HG03460 (cell line): ENCODE results near the gene PCID2.
"Not testable (repeated sequence)": the region's sequence is repeated elsewhere in the genome, so short reads cannot be mapped to it uniquely, and the experiment has no call there.

Source experiments
- ATAC-seq: cut with Tn5 transposase; IDR thresholded peaks from one replicate; pipeline ENCODE4 v1.9.1; 2021; ENCODE audit not compliant: unreplicated experiment

PCID2 gene

DNA sequence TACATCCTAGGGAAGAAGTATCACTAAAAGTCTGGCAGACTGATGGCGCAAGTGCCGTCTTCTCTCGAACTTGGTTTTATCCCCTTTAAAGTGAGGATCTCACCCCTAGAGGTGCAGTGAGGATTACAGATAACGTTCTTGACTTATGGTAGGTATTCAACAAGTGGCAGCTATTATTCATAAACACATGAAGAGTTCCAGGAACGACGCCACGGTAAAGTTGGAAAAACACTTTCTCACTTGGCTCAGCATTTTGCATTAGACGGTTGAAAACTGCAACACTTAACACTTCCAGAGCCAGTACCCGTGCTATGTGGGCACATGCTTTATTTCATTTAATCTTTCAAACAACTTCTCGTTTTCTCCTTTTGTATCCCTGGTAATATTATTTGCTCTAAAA, 41.3 kb downstream of the PCID2 start:
- no peak for ATAC-seq

DNA sequence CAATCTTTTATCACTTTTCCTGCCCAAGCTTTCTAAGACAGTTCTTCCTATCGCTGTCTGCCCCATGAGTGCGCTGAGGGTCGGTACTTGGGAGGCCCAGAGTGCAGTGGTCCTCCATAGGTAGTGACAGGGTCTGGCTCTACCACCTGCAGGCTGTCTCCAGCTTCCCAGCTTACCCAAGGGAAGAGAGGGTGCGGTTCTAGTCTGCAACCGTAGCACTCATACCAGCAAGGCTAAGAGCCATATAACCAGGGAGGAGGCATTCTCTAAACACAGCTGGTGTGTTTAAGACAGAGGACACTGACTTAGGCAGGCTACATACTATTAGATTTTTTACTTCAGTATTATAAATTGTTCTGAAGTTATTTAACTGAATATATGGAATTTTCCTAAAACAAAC, 41.8 kb downstream of the PCID2 start:
- ATAC-seq = no peak

- ATAC-seq = no peak
These were observed 42.2 kb downstream of the PCID2 start for GRCh38 chr13:113166266-113166665.

DNA sequence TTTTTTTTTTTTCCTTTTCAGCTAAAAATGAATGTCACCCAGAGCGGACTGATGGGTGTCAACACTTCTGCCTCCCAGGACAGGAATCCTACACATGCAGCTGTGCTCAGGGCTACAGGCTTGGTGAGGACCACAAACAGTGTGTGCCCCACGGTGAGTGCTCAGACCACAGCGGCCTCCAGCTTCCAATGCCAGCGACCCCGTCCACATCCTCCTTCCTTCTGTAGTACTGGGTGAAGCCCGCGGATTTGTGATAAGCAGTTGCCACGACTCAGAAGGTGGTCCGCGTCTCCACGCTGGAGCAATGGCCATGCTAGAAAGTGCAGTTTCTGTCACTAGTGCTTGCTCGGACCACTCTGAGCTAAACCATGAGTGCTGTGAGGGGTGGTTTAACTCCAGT, 44.0 kb downstream of the PCID2 start:
- ATAC-seq = no peak

DNA sequence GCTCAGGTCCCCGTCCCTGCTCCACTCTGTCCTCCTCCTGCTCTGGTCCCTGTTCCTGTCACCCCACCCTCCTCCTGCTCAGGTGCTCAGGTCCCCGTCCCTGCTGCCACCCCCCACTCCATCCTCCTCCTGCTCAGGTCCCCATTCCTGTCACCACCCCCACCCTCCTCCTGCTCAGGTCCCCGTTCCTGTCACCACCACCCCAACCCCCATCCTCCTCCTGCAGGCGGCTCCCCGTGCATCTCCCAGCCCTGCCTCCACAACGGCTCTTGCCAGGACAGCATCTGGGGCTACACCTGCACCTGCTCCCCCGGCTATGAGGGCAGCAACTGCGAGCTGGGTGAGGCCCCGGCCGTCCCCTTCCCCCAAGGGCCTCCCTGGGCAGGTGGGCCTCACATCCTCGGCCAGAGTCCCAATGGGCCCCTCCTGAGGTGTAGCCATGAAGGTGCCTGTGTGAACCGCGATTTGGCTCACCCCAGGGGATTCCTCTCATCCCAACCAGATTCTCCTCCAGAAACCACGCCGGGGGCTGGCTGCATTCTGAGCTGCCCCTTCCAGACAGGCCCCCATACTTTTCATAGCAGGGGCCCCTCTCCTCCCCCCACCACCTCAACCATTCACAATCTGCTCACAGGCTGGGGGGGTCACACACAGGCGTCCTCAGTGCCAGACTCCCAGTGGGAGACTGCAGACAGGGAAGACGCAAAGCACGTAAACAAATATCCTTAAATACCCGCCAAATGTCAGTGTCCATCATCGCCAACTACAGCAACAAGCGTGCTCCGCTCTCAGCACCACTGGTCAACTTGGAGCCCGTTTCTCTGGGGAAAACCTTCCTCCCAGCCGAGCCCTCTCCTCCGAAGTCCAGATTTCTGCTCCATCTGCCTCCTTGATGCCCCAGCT, 45.4 kb downstream of the PCID2 start:
- ATAC-seq = no peak

DNA sequence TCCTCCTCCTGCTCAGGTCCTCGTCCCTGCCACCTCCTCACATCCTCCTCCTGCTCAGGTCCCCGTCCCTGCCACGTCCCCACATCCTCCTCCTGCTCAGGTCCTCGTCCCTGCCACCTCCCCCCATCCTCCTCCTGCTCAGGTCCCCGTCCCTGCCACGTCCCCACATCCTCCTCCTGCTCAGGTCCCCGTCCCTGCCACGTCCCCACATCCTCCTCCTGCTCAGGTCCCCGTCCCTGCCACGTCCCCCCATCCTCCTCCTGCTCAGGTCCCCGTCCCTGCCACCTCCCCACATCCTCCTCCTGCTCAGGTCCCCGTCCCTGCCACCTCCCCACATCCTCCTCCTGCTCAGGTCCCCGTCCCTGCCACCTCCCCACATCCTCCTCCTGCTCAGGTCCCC, 46.5 kb downstream of the PCID2 start:
- ATAC-seq = not testable (repeated sequence)

DNA sequence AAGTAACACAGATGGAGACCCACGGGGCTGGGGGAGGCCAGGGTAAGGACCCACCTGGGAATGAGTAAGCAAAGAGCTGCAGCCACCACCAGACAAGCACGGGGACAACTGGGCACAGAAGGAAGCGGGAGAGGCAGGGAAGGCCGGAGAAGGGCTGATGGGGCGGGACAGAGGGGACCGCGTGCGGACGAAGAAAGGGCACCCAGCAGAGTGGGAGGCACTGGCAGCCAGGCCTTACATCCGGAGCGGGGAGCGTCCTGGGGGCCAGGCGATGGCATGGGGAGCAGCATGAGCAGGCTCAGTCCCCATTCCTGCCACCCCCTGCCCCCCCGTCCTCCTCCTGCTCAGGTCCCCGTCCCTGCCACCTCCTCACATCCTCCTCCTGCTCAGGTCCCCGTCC, 47.0 kb downstream of the PCID2 start:
- no peak for ATAC-seq

DNA sequence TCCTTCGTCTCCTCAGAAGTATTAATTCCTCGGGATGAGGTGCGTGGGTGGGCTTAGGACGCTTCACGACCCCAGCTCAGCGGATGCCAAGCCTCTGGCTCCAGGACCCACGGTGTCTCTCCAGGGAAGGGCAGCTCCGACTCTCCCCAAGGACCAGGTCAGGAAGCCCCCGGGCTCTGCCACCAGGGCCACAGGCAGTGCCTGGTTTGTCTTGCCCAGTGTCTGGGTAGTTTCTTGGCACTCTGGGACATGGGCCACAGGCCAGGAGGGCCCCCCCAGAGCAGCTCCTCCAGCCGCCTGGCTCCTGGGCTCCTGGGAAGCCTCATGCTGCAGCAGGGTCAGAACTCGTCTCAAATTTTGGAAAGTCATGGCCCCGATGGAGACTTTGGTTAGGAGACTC, 47.5 kb downstream of the PCID2 start:
- no peak for ATAC-seq

- ATAC-seq = no peak
These were observed 48.8 kb downstream of the PCID2 start for GRCh38 chr13:113159701-113160100.

GRCh38 chr13:113158946-113159345, 49.5 kb downstream of the PCID2 start:
- ATAC-seq = no peak

DNA sequence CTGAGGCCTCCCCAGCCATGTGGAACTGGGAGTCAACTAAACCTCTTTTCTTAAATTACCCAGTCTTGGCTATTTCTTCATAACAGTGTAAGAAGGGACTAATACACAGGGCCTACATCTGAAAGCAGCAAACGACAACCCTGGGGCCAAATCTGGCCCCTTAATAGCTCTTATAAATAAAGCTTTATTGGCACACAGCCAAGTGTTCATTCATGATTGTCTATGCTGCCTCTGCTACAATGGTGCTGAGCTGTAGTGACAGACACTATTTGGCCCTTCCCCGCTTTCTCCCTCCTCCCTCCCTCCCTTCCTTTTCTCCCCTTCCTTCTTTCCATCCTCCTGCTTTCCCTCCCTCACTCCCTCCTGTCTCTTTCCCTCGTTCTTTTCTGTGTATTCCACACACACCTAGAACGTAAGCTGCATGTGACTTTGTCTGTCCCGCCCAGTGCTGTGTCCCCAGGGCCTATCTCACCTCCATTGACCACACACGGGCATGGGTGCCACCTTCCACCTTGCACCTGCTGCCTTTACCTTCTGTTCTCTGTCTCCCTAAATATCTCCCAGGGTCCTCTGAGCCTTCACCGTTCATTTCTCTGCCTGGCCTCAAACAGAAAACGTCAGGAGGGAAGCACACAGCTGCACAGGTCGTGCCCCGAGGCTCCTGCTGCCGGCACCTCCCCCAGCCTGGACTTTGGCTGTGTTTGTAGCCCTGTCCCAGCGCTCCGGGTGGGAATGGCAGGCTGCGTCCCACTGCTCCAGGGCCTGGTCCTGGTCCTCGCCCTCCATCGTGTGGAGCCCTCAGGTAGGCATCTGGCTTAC, 50.3 kb downstream of the PCID2 start, which contains the start of gene PROZ:
Gene PROZ (plus strand): TSS at position 720 of the 819 bp plus-strand sequence. CDS start 13 bp downstream, at position 733.
- ATAC-seq = no peak

DNA sequence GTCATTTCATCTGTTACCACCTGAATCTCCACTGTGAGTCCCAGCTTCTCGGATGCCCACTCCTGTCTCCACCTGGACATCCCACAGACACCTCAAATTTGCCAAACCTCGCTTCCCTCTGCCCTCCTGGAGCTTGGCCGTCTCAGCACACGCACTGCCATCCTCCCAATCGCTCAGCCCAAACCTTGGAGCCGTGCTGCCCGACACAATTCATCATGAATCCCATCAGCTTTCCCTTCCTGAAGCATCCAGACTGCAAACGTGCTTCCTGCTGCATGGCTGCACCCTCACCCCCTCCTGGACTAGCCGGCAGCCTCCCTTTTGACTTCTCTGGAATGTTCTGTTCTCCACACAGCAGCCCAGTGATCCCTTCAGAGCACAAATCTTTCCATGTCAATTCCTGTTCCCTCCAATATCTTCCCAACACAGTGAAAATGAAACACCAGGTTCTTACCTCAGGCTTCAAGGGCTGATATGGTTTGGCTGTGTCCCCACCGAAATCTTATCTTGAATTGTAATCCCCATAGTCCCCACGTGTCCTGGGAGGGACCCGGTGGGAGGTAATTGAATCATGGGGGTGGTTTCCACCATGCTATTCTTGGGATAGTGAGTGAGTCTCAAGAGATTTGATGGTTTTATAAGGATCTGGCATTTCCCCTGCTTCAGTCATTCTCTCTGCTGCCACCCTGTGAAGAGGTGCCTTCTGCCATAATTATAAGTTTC, 51.1 kb downstream of the PCID2 start:
- no peak for ATAC-seq

GRCh38 chr13:113155982-113156655, 52.4 kb downstream of the PCID2 start:
- ATAC-seq = no peak

GRCh38 chr13:113155201-113155600, 53.3 kb downstream of the PCID2 start:
- no peak for ATAC-seq

- peak; percentile 66 for ATAC-seq
These were observed 54.4 kb downstream of the PCID2 start for GRCh38 chr13:113153810-113154748.

GRCh38 chr13:113152984-113153809, 55.3 kb downstream of the PCID2 start:
- ATAC-seq = peak; percentile 37

GRCh38 chr13:113152691-113152983, 55.8 kb downstream of the PCID2 start:
- no peak for ATAC-seq

DNA sequence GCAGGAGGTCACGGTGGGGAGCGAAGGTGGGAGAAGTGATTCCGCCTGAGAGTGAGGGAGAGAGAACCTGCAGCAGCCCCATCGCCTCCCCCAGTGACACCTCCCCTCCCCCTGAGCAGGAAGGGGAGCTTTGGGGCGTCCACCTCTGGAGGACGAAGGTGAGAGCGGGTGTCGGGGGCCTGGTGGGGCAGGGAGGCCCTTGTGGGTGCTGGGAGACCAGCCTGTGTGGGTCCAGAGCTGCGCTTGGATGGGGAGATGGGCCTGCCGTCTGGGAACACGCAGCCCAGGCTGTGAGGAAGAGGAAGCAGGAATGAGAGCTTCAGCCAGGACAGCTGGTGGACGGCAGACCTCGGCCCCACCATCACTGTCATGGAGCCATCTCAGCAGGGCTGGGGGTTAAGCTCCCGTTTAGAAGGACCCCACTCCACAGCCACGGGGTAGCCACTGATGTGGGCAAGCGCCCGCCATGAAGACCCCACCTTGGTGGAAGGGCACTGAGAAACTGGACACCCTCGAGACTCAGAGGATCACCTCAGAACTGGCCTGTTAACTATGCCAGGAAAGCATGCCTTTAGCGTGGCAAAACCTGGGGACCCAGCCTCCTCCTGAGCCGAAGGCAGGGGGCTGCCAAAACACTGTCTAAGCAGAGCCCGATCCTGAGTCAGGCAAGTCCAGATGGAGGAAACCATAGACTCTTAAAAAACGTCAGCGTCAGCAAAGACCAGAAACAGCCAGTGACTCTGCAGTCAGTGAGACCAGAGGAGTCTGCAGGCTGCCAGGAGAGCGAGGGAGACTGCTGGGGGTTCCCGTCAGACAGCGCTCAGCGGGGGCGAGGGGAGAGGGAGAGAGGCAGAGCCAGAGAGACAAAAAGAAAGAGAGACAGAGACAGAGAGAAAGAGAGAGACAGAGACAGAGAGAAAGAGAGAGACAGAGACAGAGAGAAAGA, 56.5 kb downstream of the PCID2 start:
- ATAC-seq = no peak
